Activated CD4-positive, alpha-beta T cell treated with anti-CD3 and anti-CD28 coated beads, Interleukin-2, amount 10 ng/mL, durations not matched to agents 7 days and 5 days (primary cell): ENCODE results near the gene SENP1. TPM values are rescaled to one million over a fixed set of nuclear protein-coding genes. Genes with fewer than 3 reads are reported as not detected.

Experiments
- CTCF ChIA-PET: fragments of 350-600 bp; sonication (Branson Sonifier 250); formaldehyde crosslinking; loops from one replicate; lab custom pipeline; 2021; ENCODE audit warnings: antibody characterized with exemption; lab: Charles Lee
- POLR2A ChIA-PET: fragments of 350-600 bp; sonication (Branson Sonifier 250); formaldehyde crosslinking; loops from one replicate; lab custom pipeline; 2021; ENCODE audit warnings: antibody characterized with exemption; lab: Charles Lee
- DNase-seq: peaks from one replicate; pipeline ENCODE4 v3.0.0-alpha.2; 2020
- H3K27ac Mint-ChIP-seq: one replicate; pipeline ENCODE4 v1.8.0; 2021; ENCODE audit warnings: mild to moderate bottlenecking, moderate library complexity, mixed read lengths
- H3K27me3 Mint-ChIP-seq: one replicate; pipeline ENCODE4 v1.8.0; 2021; ENCODE audit warnings: mixed read lengths
- H3K36me3 Mint-ChIP-seq: one replicate; pipeline ENCODE4 v1.8.0; 2021; ENCODE audit warnings: low read depth, mixed read lengths
- H3K4me1 Mint-ChIP-seq: one replicate; pipeline ENCODE4 v1.8.0; 2021; ENCODE audit warnings: mixed read lengths
- H3K4me3 Mint-ChIP-seq: one replicate; pipeline ENCODE4 v1.8.0; 2021; ENCODE audit warnings: mild to moderate bottlenecking, moderate library complexity, mixed read lengths
- H3K9me3 Mint-ChIP-seq: one replicate; pipeline ENCODE4 v1.8.0; 2021; ENCODE audit warnings: mixed read lengths
- total RNA-seq, 2 experiments: library from RNA; stranded (reverse); gene quantifications; one replicate each; pipeline ENCODE4 v1.2.3, GENCODE V29; 2021

Gene SENP1
- 10 to 100 TPM; 37.2 to 48.0 TPM for total RNA-seq

DNA sequence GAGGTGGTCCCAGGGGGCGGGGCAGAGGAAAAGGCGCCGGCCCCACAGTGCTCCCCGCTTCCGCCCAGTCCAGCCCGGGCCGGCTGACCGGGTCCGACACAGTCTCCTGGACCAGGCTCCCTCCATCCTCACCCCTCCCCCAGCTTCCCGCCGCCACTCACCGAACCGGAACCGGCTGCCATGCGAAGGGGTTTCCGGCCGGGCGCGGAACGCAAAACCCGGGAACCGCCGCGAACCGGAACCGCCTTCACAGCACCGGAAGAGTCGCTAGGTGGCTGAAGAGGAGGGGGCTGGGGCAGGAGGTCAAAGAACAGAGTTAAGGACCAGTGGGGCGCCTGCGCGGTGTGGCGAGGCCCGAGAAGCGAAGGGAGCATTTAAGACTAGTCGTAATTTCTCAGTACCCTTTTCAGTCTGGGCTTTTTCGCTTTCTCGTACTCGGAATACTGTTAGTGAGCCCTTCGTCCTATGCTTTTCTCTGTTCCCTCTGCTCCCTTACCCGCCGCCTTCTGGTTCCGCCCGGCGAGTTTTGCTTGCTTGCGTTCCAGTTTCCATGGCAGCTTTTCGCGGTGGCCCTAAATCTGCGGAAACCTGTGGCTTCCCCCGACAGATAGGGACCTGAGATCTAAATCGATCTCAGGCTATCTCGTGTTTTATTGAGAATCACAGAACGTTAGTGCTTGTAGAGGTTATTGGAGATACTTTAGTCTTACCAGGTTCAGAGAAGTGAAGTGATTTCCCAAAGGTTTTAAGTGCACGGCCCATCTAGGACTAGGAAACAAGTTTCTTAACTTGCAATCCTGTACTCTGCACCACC is at the start of gene SENP1:
TSS of gene SENP1 (minus strand) at position 213 of the 814 bp plus-strand sequence. CDS start 4,607 bp downstream, outside the sequence.
- Mint-ChIP-seq H3K9me3 (no peaks in the 10 kb centered on the region), H3K27me3 (peaks cover 2% of the 10 kb centered on the region), H3K27ac (peak within 1 kb of the TSS; percentile 91), H3K4me3 (peak within 1 kb of the TSS; percentile 91), H3K36me3 (peaks cover 4% of the 10 kb centered on the region), H3K4me1 (peaks cover 54% of the 10 kb centered on the region)
- ChIA-PET POLR2A (interaction anchor here (1.9 kb wide), 1 partner anchor 51 kb away, joined by 9 read pairs; the partner anchor contains the start of gene ASB8), CTCF (interaction anchor here (0.7 to 1.7 kb wide), 5 partner anchors 13 to 77 kb away, joined by 3 to 5 read pairs (median 4); partner anchors contain the start of genes ASB8 and PFKM)
- DNase-seq, result peak; percentile 93

DNA sequence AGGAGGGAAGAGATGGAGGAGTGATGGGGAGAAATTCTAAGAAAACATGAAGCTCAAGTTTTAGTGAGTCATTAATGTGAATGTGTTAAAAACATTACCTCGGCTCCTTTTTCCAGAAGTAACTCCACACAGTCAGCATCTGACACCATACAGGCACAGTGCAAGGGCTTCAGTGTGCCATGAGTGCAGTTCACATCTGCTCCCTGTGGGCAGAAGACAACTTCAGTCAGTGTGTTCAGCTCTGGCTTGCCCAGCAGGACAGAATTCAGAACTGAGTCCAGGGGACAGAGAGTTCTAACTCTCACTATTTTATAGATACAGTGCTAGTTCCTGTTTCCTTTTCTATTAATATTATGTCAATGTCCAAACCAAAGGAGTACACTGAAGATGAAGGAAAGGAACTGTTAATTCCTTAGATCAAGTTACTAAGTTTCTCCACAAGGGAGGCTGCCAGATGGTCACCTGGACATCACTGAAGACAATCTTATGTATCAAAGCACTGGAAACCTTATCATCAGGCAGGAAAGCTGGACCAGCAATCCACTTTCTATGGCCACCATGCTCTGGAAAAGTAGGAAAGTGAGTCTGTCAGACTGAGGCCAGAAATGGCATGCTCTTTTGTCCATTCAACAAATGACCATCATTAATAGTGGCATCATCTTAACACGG is 45.4 kb upstream of the SENP1 start:
- H3K27me3 Mint-ChIP-seq, result no peaks in the 10 kb centered on the region
- no peak for DNase-seq
- no peak overlapping the region for H3K27ac Mint-ChIP-seq
- H3K9me3 Mint-ChIP-seq, result no peaks in the 10 kb centered on the region
- POLR2A ChIA-PET, result no interaction called here
- peaks cover 30% of the 10 kb centered on the region for H3K4me1 Mint-ChIP-seq
- H3K36me3 Mint-ChIP-seq, result peaks cover 45% of the 10 kb centered on the region
- CTCF ChIA-PET, result interaction anchor here (0.7 to 1.9 kb wide), 4 partner anchors 9 to 26 kb away, joined by 3 to 6 read pairs (median 4); no protein-coding TSS in a partner anchor
- no peak overlapping the region for H3K4me3 Mint-ChIP-seq

DNA sequence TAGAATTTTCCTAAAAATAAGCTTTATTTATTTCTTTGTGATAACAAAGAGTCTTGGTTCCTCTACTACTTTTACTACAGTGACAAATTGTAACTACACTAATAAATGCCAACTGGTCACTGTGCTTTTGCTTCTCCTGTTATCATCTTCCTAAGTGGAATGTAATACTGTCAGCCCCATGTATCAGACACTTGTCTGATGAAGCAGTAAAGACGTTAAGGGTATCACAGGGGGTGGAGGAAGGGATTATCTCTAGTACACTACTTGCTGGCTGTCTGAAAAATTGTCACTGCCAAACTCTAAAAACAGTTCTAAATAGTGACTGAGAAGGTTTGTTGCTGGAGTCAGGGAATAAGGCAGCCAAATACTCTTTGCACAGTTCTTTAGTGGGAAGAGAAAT is 40.1 kb upstream of the SENP1 start:
- H3K27ac Mint-ChIP-seq, result no peak overlapping the region
- no peak for DNase-seq
- no peaks in the 10 kb centered on the region for H3K27me3 Mint-ChIP-seq
- no peaks in the 10 kb centered on the region for H3K9me3 Mint-ChIP-seq
- H3K36me3 Mint-ChIP-seq, result peaks cover 41% of the 10 kb centered on the region
- no peak overlapping the region for H3K4me3 Mint-ChIP-seq
- ChIA-PET CTCF (interaction anchor here (0.9 to 1.6 kb wide), 3 partner anchors 12 to 419 kb away, joined by 3 read pairs; partner anchors contain the start of gene ASB8), POLR2A (no interaction called here)
- peaks cover 3% of the 10 kb centered on the region for H3K4me1 Mint-ChIP-seq

DNA sequence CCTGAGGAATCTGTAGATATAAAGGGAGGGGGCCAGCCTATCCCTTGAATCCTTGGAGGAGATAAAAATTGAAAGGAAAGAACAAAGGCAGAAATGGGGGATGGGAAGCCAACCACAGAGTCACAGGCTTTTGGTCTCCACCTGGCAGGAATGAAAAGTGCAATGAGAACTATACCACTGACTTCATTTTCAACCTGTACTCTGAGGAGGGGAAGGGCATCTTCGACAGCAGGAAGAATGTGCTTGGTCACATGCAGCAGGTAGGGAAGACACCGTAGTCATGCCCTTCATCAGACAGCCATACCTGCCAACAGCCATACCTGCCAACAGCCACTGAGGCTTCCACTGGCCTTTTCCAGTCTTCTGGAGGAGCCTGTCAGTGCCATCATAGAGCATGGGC is 38.0 kb upstream of the SENP1 start:
- peaks cover 20% of the 10 kb centered on the region for H3K36me3 Mint-ChIP-seq
- H3K4me1 Mint-ChIP-seq, result no peaks in the 10 kb centered on the region
- H3K9me3 Mint-ChIP-seq, result no peaks in the 10 kb centered on the region
- no peaks in the 10 kb centered on the region for H3K27me3 Mint-ChIP-seq
- DNase-seq, result no peak
- CTCF ChIA-PET, result no interaction called here
- POLR2A ChIA-PET, result no interaction called here
- H3K4me3 Mint-ChIP-seq, result no peak overlapping the region
- no peak overlapping the region for H3K27ac Mint-ChIP-seq

DNA sequence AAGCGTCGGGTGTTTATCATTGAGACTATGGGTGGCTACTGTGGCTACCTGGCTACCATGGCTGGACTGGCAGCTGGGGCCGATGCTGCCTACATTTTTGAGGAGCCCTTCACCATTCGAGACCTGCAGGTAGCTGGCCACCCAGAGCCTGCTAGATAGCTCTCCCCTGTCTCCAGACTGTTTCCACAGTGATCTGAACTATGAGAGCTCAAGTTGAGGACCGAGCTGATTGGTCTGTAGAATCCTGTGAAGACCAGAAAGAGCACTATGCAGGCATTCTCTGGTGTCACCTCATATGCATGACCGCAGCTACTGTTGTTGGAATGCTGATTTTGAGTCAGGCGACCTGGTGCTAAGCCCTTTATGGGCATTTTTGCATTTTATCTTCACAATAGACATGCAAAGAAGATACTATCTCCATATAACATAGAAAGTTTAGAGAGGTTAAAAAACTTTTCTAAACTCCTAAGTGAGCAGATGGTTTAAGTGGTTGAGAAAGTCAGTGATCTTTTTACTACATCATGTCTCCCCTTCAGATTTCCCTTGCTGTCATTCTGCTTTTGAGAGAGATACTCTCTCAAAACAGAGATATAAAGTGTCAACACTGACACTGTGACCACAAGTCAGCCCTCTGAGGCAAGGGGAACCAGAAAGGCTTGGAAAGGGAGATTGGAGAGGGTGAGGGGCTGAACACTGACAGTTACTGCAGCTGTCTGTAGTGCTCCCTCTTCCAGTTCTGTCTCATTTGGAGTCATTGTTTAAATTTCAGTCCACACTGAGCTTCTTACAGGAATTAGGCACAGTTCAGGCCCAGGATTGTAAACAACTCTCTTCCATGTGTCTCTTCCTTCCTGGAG is 37.2 kb upstream of the SENP1 start:
- H3K27me3 Mint-ChIP-seq, result no peaks in the 10 kb centered on the region
- H3K9me3 Mint-ChIP-seq, result no peaks in the 10 kb centered on the region
- DNase-seq, result no peak
- POLR2A ChIA-PET, result no interaction called here
- H3K4me1 Mint-ChIP-seq, result no peaks in the 10 kb centered on the region
- CTCF ChIA-PET, result interaction anchor here (1.3 to 1.9 kb wide), 3 partner anchors 9 to 14 kb away, joined by 3 to 9 read pairs (median 6); partner anchors contain the start of gene ASB8
- no peak overlapping the region for H3K4me3 Mint-ChIP-seq
- no peak overlapping the region for H3K27ac Mint-ChIP-seq
- peaks cover 19% of the 10 kb centered on the region for H3K36me3 Mint-ChIP-seq

DNA sequence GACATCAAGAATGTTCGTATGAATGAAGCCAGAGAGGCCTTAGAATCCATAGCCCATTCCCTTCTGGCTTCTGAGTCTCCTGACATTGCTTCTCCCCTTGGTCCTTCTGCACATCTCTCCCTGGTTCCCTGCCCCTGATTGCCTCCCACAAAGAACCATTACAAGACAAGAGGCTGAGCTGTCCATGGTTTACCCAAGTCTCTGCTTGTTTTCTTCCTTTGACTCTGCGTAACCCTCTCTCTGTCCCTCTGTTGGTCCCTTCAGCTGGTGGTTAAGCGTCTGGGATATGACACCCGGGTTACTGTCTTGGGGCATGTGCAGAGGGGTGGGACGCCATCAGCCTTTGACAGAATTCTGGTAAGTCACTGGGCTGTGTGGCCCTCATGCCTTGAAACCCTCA is 29.1 kb upstream of the SENP1 start:
- peaks cover 14% of the 10 kb centered on the region for H3K36me3 Mint-ChIP-seq

DNA sequence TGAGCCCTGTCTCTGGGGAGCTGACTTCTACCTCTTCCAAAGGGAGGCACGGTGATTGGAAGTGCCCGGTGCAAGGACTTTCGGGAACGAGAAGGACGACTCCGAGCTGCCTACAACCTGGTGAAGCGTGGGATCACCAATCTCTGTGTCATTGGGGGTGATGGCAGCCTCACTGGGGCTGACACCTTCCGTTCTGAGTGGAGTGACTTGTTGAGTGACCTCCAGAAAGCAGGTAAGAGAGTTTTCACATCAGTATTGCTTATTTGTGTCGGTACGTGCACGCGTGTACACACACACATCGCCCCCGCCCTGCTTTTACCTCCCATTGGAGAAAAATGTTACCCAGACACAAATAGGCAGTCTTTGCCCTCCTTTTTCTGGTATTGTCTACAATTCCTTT is 26.9 kb upstream of the SENP1 start:
- no peak overlapping the region for H3K4me3 Mint-ChIP-seq
- DNase-seq, result no peak
- CTCF ChIA-PET, result interaction anchor here (1.2 kb wide), 1 partner anchor 24 kb away, joined by 4 read pairs; the partner anchor contains the start of gene ASB8

More for the DNA sequence above, 29.1 kb upstream of the SENP1 start:
- POLR2A ChIA-PET, result no interaction called here
- H3K27me3 Mint-ChIP-seq, result no peaks in the 10 kb centered on the region
- CTCF ChIA-PET, result no interaction called here
- no peak overlapping the region for H3K27ac Mint-ChIP-seq
- no peaks in the 10 kb centered on the region for H3K9me3 Mint-ChIP-seq
- DNase-seq, result no peak
- H3K4me3 Mint-ChIP-seq, result no peak overlapping the region
- no peaks in the 10 kb centered on the region for H3K4me1 Mint-ChIP-seq

DNA sequence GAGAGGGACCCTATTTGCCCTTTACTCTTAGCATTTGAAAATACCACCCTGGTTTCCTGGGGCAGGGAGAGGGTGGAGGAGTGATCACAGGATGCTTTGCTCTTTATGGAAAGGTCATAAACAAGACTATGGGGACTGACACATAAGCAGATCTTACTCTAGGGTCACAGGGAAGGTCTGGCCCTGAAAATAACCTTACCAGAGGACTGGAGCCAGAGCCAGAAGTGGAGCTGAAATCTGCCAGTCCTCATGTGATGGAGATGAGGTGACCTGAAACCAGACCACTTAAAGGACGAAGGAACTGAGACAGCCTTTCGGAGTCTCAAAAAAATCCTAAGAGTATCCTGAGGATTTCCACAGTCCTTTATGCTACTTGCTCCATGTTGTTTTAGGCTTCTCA is 25.6 kb upstream of the SENP1 start:
- ChIA-PET CTCF (no interaction called here), POLR2A (no interaction called here)
- Mint-ChIP-seq H3K9me3 (no peaks in the 10 kb centered on the region), H3K4me3 (no peak overlapping the region), H3K36me3 (peaks cover 21% of the 10 kb centered on the region), H3K27me3 (no peaks in the 10 kb centered on the region), H3K27ac (no peak overlapping the region), H3K4me1 (no peaks in the 10 kb centered on the region)
- DNase-seq, result no peak

More for the DNA sequence above, 26.9 kb upstream of the SENP1 start:
- H3K27ac Mint-ChIP-seq, result no peak overlapping the region
- POLR2A ChIA-PET, result no interaction called here
- peaks cover 14% of the 10 kb centered on the region for H3K36me3 Mint-ChIP-seq
- H3K4me1 Mint-ChIP-seq, result no peaks in the 10 kb centered on the region
- H3K27me3 Mint-ChIP-seq, result no peaks in the 10 kb centered on the region
- H3K9me3 Mint-ChIP-seq, result no peaks in the 10 kb centered on the region

DNA sequence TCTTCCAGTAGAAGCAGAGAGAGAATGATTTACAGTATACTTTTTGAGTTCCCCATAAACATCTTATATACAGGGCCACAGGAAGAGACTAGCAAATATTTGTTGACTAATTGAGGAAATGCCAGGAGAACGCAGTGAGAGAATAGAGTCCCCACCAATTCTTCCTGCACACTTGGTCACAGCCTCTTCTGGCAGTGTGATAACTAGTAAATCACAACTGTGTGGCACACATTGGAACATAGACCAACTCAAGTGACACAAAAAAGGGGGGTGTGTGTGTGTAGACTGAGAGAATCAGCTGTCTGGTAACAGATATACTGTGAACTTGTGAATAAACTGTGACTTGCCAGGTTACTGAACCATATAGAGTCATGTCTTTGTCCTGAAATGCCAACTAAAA is 23.5 kb upstream of the SENP1 start:
- Mint-ChIP-seq H3K4me1 (no peaks in the 10 kb centered on the region), H3K27me3 (no peaks in the 10 kb centered on the region), H3K36me3 (peaks cover 19% of the 10 kb centered on the region), H3K4me3 (no peak overlapping the region), H3K27ac (no peak overlapping the region), H3K9me3 (no peaks in the 10 kb centered on the region)
- ChIA-PET POLR2A (no interaction called here), CTCF (interaction anchor here (0.6 to 2.0 kb wide), 3 partner anchors 8 to 33 kb away, joined by 3 to 8 read pairs (median 5); no protein-coding TSS in a partner anchor)
- no peak for DNase-seq

DNA sequence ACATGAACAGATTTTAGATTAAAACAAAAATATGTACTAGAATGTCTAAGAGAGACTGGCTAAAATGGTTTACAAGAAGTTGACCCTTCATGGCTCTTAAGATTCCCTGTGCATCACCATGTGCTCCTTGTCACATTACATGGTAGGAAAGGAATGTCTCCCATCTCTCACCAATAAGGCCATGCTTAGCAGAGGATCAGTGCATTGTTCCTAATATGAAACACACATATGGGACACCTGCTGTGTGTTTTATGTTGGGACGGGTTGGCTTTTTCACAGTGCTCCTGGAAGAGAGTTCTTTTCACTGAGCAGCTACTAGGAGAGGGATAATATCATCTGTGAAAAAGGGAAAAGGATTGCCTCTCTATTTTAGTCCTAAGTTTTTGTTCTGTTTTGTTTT is 22.9 kb upstream of the SENP1 start:
- ChIA-PET POLR2A (no interaction called here), CTCF (interaction anchor here (0.6 to 2.0 kb wide), 2 partner anchors 9 to 33 kb away, joined by 5 to 8 read pairs; no protein-coding TSS in a partner anchor)
- DNase-seq, result no peak
- peaks cover 19% of the 10 kb centered on the region for H3K36me3 Mint-ChIP-seq
- no peak overlapping the region for H3K4me3 Mint-ChIP-seq
- no peaks in the 10 kb centered on the region for H3K27me3 Mint-ChIP-seq
- H3K27ac Mint-ChIP-seq, result no peak overlapping the region
- no peaks in the 10 kb centered on the region for H3K9me3 Mint-ChIP-seq
- no peaks in the 10 kb centered on the region for H3K4me1 Mint-ChIP-seq

DNA sequence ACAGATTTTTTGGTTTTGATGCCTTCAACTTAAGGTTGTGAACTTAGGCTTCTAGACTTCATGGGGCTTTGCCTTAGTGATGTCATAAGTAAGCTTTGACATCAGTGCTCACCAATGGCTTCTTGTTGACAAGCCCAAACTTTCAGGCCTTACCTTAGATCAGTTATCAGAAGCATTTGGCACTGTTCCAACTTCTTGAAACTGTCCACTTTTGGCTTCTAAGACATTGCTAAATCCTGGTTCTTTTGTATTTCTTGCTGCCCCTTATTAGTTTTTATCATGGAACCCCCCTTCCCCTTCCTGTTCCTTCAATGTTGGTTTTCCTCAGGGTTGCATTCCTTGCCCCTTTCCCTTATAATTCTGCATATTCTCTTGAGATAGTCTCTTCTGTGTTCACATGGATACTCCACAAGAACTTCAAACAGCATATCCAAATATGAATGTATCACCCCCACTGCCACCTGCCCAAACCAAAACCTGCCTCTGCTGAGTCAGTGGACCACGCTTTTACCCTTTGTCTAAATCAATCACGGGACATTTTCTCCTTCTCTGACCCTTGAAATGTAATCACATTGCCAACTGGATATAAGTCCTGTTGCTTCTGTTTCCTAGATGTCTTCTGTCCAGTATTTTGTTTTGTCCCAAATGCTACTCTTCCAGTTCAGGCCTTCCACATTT is 21.2 kb upstream of the SENP1 start:
- H3K36me3 Mint-ChIP-seq, result peaks cover 14% of the 10 kb centered on the region
- H3K9me3 Mint-ChIP-seq, result no peaks in the 10 kb centered on the region
- POLR2A ChIA-PET, result no interaction called here
- no peak overlapping the region for H3K4me3 Mint-ChIP-seq
- CTCF ChIA-PET, result interaction anchor here (2.0 kb wide), 1 partner anchor 11 kb away, joined by 5 read pairs; no protein-coding TSS in a partner anchor
- H3K4me1 Mint-ChIP-seq, result no peaks in the 10 kb centered on the region
- H3K27ac Mint-ChIP-seq, result no peak overlapping the region
- no peaks in the 10 kb centered on the region for H3K27me3 Mint-ChIP-seq
- no peak for DNase-seq
